Stimulated activated CD4-positive, alpha-beta T cell treated with anti-CD3 and anti-CD28 coated beads, Interleukin-1b, Interleukin-23, amount 100 ng/mL, for 4 hours (primary cell): Measurements from ENCODE around the gene PLAGL2.
A peak's percentile ranks its signal among the peaks of the same experiment; 100 is the strongest.
"Not testable (repeated sequence)": the region's sequence is repeated elsewhere in the genome, so short reads cannot be mapped to it uniquely, and the experiment has no call there.

ENCODE experiments used
- DNase-seq, 2 donors: peaks; one replicate each; pipeline ENCODE4 v3.0.0-alpha.2; 2020; ENCODE audit warnings: low read depth in 2 of 2

PLAGL2 gene

GRCh38 chr20:32183947-32184635 lies 23.5 kb downstream of the PLAGL2 start:
- no peak for DNase-seq

- DNase-seq: no peak
These were observed 25.9 kb downstream of the PLAGL2 start for GRCh38 chr20:32181606-32182005.

GRCh38 chr20:32179934-32180333 lies 27.6 kb downstream of the PLAGL2 start:
- no peak for DNase-seq

- no peak for DNase-seq
These were observed 28.0 kb downstream of the PLAGL2 start for GRCh38 chr20:32179515-32179914.

GRCh38 chr20:32177696-32178095 lies 29.8 kb downstream of the PLAGL2 start:
- DNase-seq: not testable (repeated sequence)

- no peak for DNase-seq
These were observed 39.2 kb downstream of the PLAGL2 start for GRCh38 chr20:32168184-32168910.

GRCh38 chr20:32167552-32167951 lies 40.0 kb downstream of the PLAGL2 start:
- no peak for DNase-seq

GRCh38 chr20:32165836-32166545 lies 41.6 kb downstream of the PLAGL2 start:
- DNase-seq: no peak

- DNase-seq: no peak
These were observed 42.4 kb downstream of the PLAGL2 start for GRCh38 chr20:32164984-32165735.

GRCh38 chr20:32163951-32164350 lies 43.6 kb downstream of the PLAGL2 start:
- DNase-seq: no peak

- DNase-seq: no peak
These were observed 45.2 kb downstream of the PLAGL2 start for GRCh38 chr20:32162351-32162750.

- DNase-seq: no peak
These were observed 47.2 kb downstream of the PLAGL2 start for GRCh38 chr20:32160341-32160740.

GRCh38 chr20:32159766-32160221 lies 47.7 kb downstream of the PLAGL2 start:
- no peak for DNase-seq

- no peak for DNase-seq
These were observed 48.4 kb downstream of the PLAGL2 start for GRCh38 chr20:32158943-32159660.

- no peak for DNase-seq
These were observed 49.2 kb downstream of the PLAGL2 start for GRCh38 chr20:32158351-32158750.

GRCh38 chr20:32157611-32158010 lies 49.9 kb downstream of the PLAGL2 start:
- DNase-seq: no peak

- peak; percentile 5 to 23 for DNase-seq
These were observed 52.2 kb downstream of the PLAGL2 start for GRCh38 chr20:32155017-32155981.

GRCh38 chr20:32153771-32154170 lies 53.8 kb downstream of the PLAGL2 start:
- DNase-seq: no peak

GRCh38 chr20:32153156-32153665 lies 54.3 kb downstream of the PLAGL2 start:
- DNase-seq: no peak
